CD14-positive monocyte (primary cell): ENCODE results near the gene LILRA2. TPM values are rescaled to one million over a fixed set of nuclear protein-coding genes. Genes with fewer than 3 reads are reported as not detected.

Source experiments
- DNase-seq, 3 donors: peaks; one replicate each; pipeline ENCODE4 v3.0.0-alpha.2; 2011 to 2022
- H2AFZ ChIP-seq: 2 replicates; pipeline ENCODE4 v1.6.0; 2012; ENCODE audit warnings: mild to moderate bottlenecking, low read depth, low read length, inconsistent platforms; ENCODE audit not compliant: insufficient read depth, poor library complexity, severe bottlenecking
- H3K27ac ChIP-seq, 2 donors: 1 replicate in 1 of 2; 2 replicates in 1 of 2; pipeline ENCODE4 v1.5.1; 2012 to 2013; ENCODE audit warnings: low read length in 2 of 2, control low read depth in 1 of 2, inconsistent platforms in 1 of 2, low read depth in 1 of 2, mild to moderate bottlenecking in 1 of 2
- H3K27me3 ChIP-seq, 2 donors: one replicate each; pipeline versions ENCODE4 v1.6.0 to v1.6.1; 2011 to 2013; ENCODE audit warnings: low read length in 2 of 2; ENCODE audit not compliant: control insufficient read depth in 2 of 2, insufficient read depth in 2 of 2
- H3K36me3 ChIP-seq, 2 donors: replicated peaks in 1 of 2; 1 replicate in 1 of 2; 2 replicates in 1 of 2; pipeline versions ENCODE4 v1.5.1 to v1.6.1; 2012 to 2013; ENCODE audit warnings: low read length in 2 of 2, control low read depth in 1 of 2, inconsistent platforms in 1 of 2, mild to moderate bottlenecking in 1 of 2; ENCODE audit not compliant: insufficient read depth in 2 of 2, control insufficient read depth in 1 of 2
- H3K4me1 ChIP-seq, 2 donors: 1 replicate in 1 of 2; 2 replicates in 1 of 2; pipeline versions ENCODE4 v1.5.1 to v1.6.1; 2012 to 2013; ENCODE audit warnings: low read length in 2 of 2, control low read depth in 1 of 2, inconsistent platforms in 1 of 2, mild to moderate bottlenecking in 1 of 2, moderate library complexity in 1 of 2; ENCODE audit not compliant: insufficient read depth in 2 of 2, control insufficient read depth in 1 of 2
- H3K4me2 ChIP-seq: replicated peaks from 2 replicates; pipeline ENCODE3; 2012; ENCODE audit warnings: low read length, moderate library complexity, mild to moderate bottlenecking; ENCODE audit not compliant: poor library complexity, severe bottlenecking; ENCODE audit errors: extremely low read depth
- H3K4me3 ChIP-seq, 3 experiments: fragments of 200-600 bp in 1 of 3; sonication (generic) in 1 of 3; replicated peaks in 1 of 3; 1 replicate in 2 of 3; 2 replicates in 1 of 3; pipeline ENCODE4 v1.5.1; 2011 to 2013; ENCODE audit warnings: low read length in 3 of 3, mild to moderate bottlenecking in 3 of 3, control low read depth in 2 of 3, low read depth in 2 of 3, inconsistent platforms in 1 of 3, moderate library complexity in 1 of 3
- H3K79me2 ChIP-seq: 2 replicates; pipeline ENCODE4 v1.6.0; 2012; ENCODE audit warnings: mild to moderate bottlenecking, control low read depth, inconsistent platforms, low read length, moderate library complexity; ENCODE audit not compliant: insufficient read depth
- H3K9ac ChIP-seq: 2 replicates; pipeline ENCODE4 v1.6.0; 2017; ENCODE audit warnings: low read length, mild to moderate bottlenecking; ENCODE audit not compliant: insufficient read depth, poor library complexity, severe bottlenecking
- H3K9me3 ChIP-seq, 2 donors: replicated peaks in 1 of 2; 1 replicate in 1 of 2; 2 replicates in 1 of 2; pipeline versions ENCODE4 v1.5.1 to v1.6.1; 2012 to 2013; ENCODE audit warnings: low read length in 2 of 2, control low read depth in 1 of 2; ENCODE audit not compliant: control insufficient read depth in 1 of 2, insufficient read depth in 1 of 2
- H4K20me1 ChIP-seq: 2 replicates; pipeline ENCODE4 v1.6.0; 2012; ENCODE audit warnings: mild to moderate bottlenecking, low read length, control low read depth, moderate library complexity; ENCODE audit not compliant: insufficient read depth
- H3K27ac Mint-ChIP-seq, 7 donors: one replicate each; pipeline ENCODE4 v1.8.0; 2020; ENCODE audit warnings: mild to moderate bottlenecking in 7 of 7, mixed read lengths in 7 of 7, moderate library complexity in 6 of 7, inconsistent platforms in 2 of 7
- H3K27me3 Mint-ChIP-seq, 3 donors: one replicate each; pipeline ENCODE4 v1.8.0; 2021 to 2022; ENCODE audit warnings: low read depth in 3 of 3, mild to moderate bottlenecking in 3 of 3, mixed read lengths in 3 of 3, moderate library complexity in 3 of 3, inconsistent platforms in 1 of 3
- H3K36me3 Mint-ChIP-seq, 2 donors: one replicate each; pipeline ENCODE4 v1.8.0; 2020; ENCODE audit warnings: mixed read lengths in 2 of 2, inconsistent platforms in 1 of 2, mild to moderate bottlenecking in 1 of 2
- H3K4me1 Mint-ChIP-seq: one replicate; pipeline ENCODE4 v1.8.0; 2020; ENCODE audit warnings: mild to moderate bottlenecking, mixed read lengths
- H3K4me3 Mint-ChIP-seq, 2 donors: one replicate each; pipeline ENCODE4 v1.8.0; 2020; ENCODE audit warnings: mild to moderate bottlenecking in 2 of 2, mixed read lengths in 2 of 2, moderate library complexity in 1 of 2
- H3K9me3 Mint-ChIP-seq, 7 donors: one replicate each; pipeline ENCODE4 v1.8.0; 2020 to 2022; ENCODE audit warnings: mixed read lengths in 7 of 7, mild to moderate bottlenecking in 6 of 7, moderate library complexity in 6 of 7, inconsistent platforms in 2 of 7
- CTCF ChIP-seq: fragments of 200-600 bp; IDR thresholded peaks from one replicate; pipeline ENCODE4 v1.8.0; 2022; ENCODE audit warnings: antibody characterized with exemption, mild to moderate bottlenecking
- WGBS: methylation state at CpG from one replicate; pipeline ENCODE4 v1.1.5; 2013; ENCODE audit warnings: missing lambda C conversion rate; ENCODE audit not compliant: insufficient coverage; 5-methylcytosine and 5-hydroxymethylcytosine counted together
- intact Hi-C, 2 donors: fragments of 100-400 bp; cut with micrococcal nuclease; formaldehyde crosslinking; loops; one replicate each; pipeline versions ENCODE4 v1.15.0 to v1.15.1; 2023
- polyA plus RNA-seq, 3 donors: library from polyadenylated mRNA; depleted of rRNA in 1 of 3; unstranded in 2 of 3; stranded (reverse) in 1 of 3; fragments of 300-500 nt in 2 of 3; fragments of >200 nt in 1 of 3; fragmentation: Illumina TruSeq in 2 of 3; gene quantifications; 1 replicate in 2 of 3; 2 replicates in 1 of 3; pipeline ENCODE4 v1.2.3, GENCODE V29; 2012 to 2021

The LILRA2 gene
- polyA plus RNA-seq, 3 donors, result 333 to 451 (median 377) TPM

- intact Hi-C loops, result loop anchor here in 1 of 2 donors (5.0 kb wide), 1 partner anchor 36 kb away; the partner anchor contains the start of gene LILRA2
- H3K9me3 ChIP-seq, result no peaks in the 10 kb centered on the region
- Mint-ChIP-seq H3K36me3 (peaks cover 6 to 9% of the 10 kb centered on the region in 2 donors), H3K4me1 (peaks cover 71% of the 10 kb centered on the region), H3K27ac (peak overlapping the region; percentile 78 to 96 (median 91)), H3K27me3 (peaks cover 0 to 4% (median 1%) of the 10 kb centered on the region in 3 donors), H3K4me3 (peak overlapping the region in 1 of 2 donors; percentile 13), H3K9me3 (peaks cover 0 to 5% (median 3%) of the 10 kb centered on the region in 7 donors)
- H3K4me2 ChIP-seq, result peak overlapping the region; percentile 52
- peak overlapping the region in 1 of 3 experiments; percentile 56 for H3K4me3 ChIP-seq
- DNase-seq, result no peak
- no peak overlapping the region for H3K9ac ChIP-seq
- 96% methylated on average over 5 of the region's 7 CpGs for WGBS
- H3K27me3 ChIP-seq, result no peaks in the 10 kb centered on the region
- H3K36me3 ChIP-seq, result no peaks in the 10 kb centered on the region
- TF ChIP-seq CTCF, result no peak
- H4K20me1 ChIP-seq, result no peaks in the 10 kb centered on the region
- H2AFZ ChIP-seq, result no peak overlapping the region
- no peaks in the 10 kb centered on the region for H3K79me2 ChIP-seq
- H3K27ac ChIP-seq, result peak overlapping the region; percentile 86 to 96
- H3K4me1 ChIP-seq, result peaks cover 67 to 82% of the 10 kb centered on the region in 2 donors
Measured at GRCh38 chr19:54608205-54608604, 34.6 kb downstream of the LILRA2 start.

GRCh38 chr19:54608792-54609191, 35.2 kb downstream of the LILRA2 start:
- H3K27ac ChIP-seq, result peak overlapping the region; percentile 86 to 96

More at GRCh38 chr19:54608792-54609191, 35.2 kb downstream of the LILRA2 start:
- Mint-ChIP-seq H3K4me1 (peaks cover 74% of the 10 kb centered on the region), H3K9me3 (peaks cover 0 to 5% (median 3%) of the 10 kb centered on the region in 7 donors), H3K27ac (peak overlapping the region; percentile 30 to 94 (median 86)), H3K4me3 (peak overlapping the region; percentile 13 to 70), H3K36me3 (peaks cover 6 to 9% of the 10 kb centered on the region in 2 donors), H3K27me3 (peaks cover 0 to 4% (median 1%) of the 10 kb centered on the region in 3 donors)
- H3K9me3 ChIP-seq, result no peaks in the 10 kb centered on the region
- DNase-seq, result peak; percentile 47 to 63 (median 62)
- H3K36me3 ChIP-seq, result no peaks in the 10 kb centered on the region
- peaks cover 67 to 82% of the 10 kb centered on the region in 2 donors for H3K4me1 ChIP-seq
- intact Hi-C loops, result loop anchor here in 1 of 2 donors (5.0 kb wide), 1 partner anchor 36 kb away; the partner anchor contains the start of gene LILRA2
- H3K4me3 ChIP-seq, result peak overlapping the region in 1 of 3 experiments; percentile 56
- H3K79me2 ChIP-seq, result no peaks in the 10 kb centered on the region
- 18% methylated on average over 15 of the region's 15 CpGs for WGBS
- no peaks in the 10 kb centered on the region for H3K27me3 ChIP-seq
- H4K20me1 ChIP-seq, result no peaks in the 10 kb centered on the region
- TF ChIP-seq CTCF, result no peak
- H3K4me2 ChIP-seq, result peak overlapping the region; percentile 52
- no peak overlapping the region for H2AFZ ChIP-seq
- H3K9ac ChIP-seq, result no peak overlapping the region
